Activated naive CD8-positive, alpha-beta T cell treated with anti-CD3 and anti-CD28 coated beads, Interleukin-2, amount 10 ng/mL, durations not matched to agents 7 days and 5 days (primary cell): Measurements from ENCODE around the gene AMH. TPM values are rescaled to one million over a fixed set of nuclear protein-coding genes. Genes with fewer than 3 reads are reported as not detected.

Experiments used
- ATAC-seq: fragments of 150-1000 bp; cut with Tn5 transposase; one replicate; pipeline ENCODE4 v1.10.0; 2021; ENCODE audit warnings: low read depth, moderate library complexity
- POLR2A ChIA-PET: fragments of 350-600 bp; sonication (Branson Sonifier 250); formaldehyde crosslinking; loops from one replicate; lab custom pipeline; 2021; ENCODE audit warnings: antibody characterized with exemption; lab: Charles Lee
- DNase-seq: peaks from one replicate; pipeline ENCODE4 v3.0.0; 2021
- H3K27ac Mint-ChIP-seq: one replicate; pipeline ENCODE4 v1.8.0; 2022; ENCODE audit warnings: mild to moderate bottlenecking, mixed read lengths
- H3K27me3 Mint-ChIP-seq: one replicate; pipeline ENCODE4 v1.8.0; 2022; ENCODE audit warnings: mild to moderate bottlenecking, moderate library complexity, mixed read lengths
- H3K36me3 Mint-ChIP-seq: one replicate; pipeline ENCODE4 v1.8.0; 2021; ENCODE audit warnings: mild to moderate bottlenecking, mixed read lengths
- H3K4me1 Mint-ChIP-seq: one replicate; pipeline ENCODE4 v1.8.0; 2021; ENCODE audit warnings: mixed read lengths
- H3K4me3 Mint-ChIP-seq: one replicate; pipeline ENCODE4 v1.8.0; 2022; ENCODE audit warnings: mild to moderate bottlenecking, moderate library complexity, mixed read lengths
- H3K9me3 Mint-ChIP-seq: one replicate; pipeline ENCODE4 v1.8.0; 2021; ENCODE audit warnings: mixed read lengths
- total RNA-seq, 2 experiments: library from RNA; stranded (reverse); gene quantifications; one replicate each; pipeline ENCODE4 v1.2.3, GENCODE V29; 2021

AMH gene
- total RNA-seq, 2 experiments from 2014 or later = 9.7 to 10.4 TPM

- H3K4me1 Mint-ChIP-seq = peaks cover 37% of the 10 kb centered on the region
- POLR2A ChIA-PET = interaction anchor here (1.1 kb wide), 1 partner anchor 29 kb away, joined by 3 read pairs; no protein-coding TSS in a partner anchor
- H3K4me3 Mint-ChIP-seq = no peak overlapping the region
- H3K9me3 Mint-ChIP-seq = no peaks in the 10 kb centered on the region
- peaks cover 27% of the 10 kb centered on the region for H3K36me3 Mint-ChIP-seq
- no peak for DNase-seq
- no peaks in the 10 kb centered on the region for H3K27me3 Mint-ChIP-seq
- ATAC-seq = no peak
- H3K27ac Mint-ChIP-seq = no peak overlapping the region
Observed at GRCh38 chr19:2242092-2242537, 7.0 kb upstream of the AMH start.

- Mint-ChIP-seq H3K36me3 (peaks cover 25% of the 10 kb centered on the region), H3K27me3 (no peaks in the 10 kb centered on the region), H3K4me1 (peaks cover 31% of the 10 kb centered on the region), H3K9me3 (no peaks in the 10 kb centered on the region), H3K27ac (no peak overlapping the region), H3K4me3 (no peak overlapping the region)
- no peak for DNase-seq
- POLR2A ChIA-PET = no interaction called here
- ATAC-seq = no peak
Observed at GRCh38 chr19:2242816-2243215, 6.3 kb upstream of the AMH start.

- no peak overlapping the region for H3K27ac Mint-ChIP-seq
- POLR2A ChIA-PET = interaction anchor here (0.7 to 1.8 kb wide), 2 partner anchors 15 to 84 kb away, joined by 3 read pairs; no protein-coding TSS in a partner anchor
- peaks cover 24% of the 10 kb centered on the region for H3K4me1 Mint-ChIP-seq
- H3K36me3 Mint-ChIP-seq = peaks cover 18% of the 10 kb centered on the region
- no peak for ATAC-seq
- no peaks in the 10 kb centered on the region for H3K9me3 Mint-ChIP-seq
- DNase-seq = no peak
- H3K27me3 Mint-ChIP-seq = no peaks in the 10 kb centered on the region
- no peak overlapping the region for H3K4me3 Mint-ChIP-seq
Observed at GRCh38 chr19:2243274-2244124, 5.6 kb upstream of the AMH start.

GRCh38 chr19:2244125-2244411, 5.1 kb upstream of the AMH start:
- H3K4me1 Mint-ChIP-seq = peaks cover 21% of the 10 kb centered on the region
- no peak for ATAC-seq
- POLR2A ChIA-PET = interaction anchor here (1.8 kb wide), 1 partner anchor 84 kb away, joined by 3 read pairs; no protein-coding TSS in a partner anchor
- no peak overlapping the region for H3K4me3 Mint-ChIP-seq
- no peaks in the 10 kb centered on the region for H3K9me3 Mint-ChIP-seq
- no peaks in the 10 kb centered on the region for H3K27me3 Mint-ChIP-seq
- H3K36me3 Mint-ChIP-seq = peaks cover 18% of the 10 kb centered on the region
- no peak for DNase-seq
- H3K27ac Mint-ChIP-seq = no peak overlapping the region

GRCh38 chr19:2244486-2244885, 4.6 kb upstream of the AMH start:
- Mint-ChIP-seq H3K4me3 (no peak overlapping the region), H3K27ac (no peak overlapping the region), H3K9me3 (no peaks in the 10 kb centered on the region), H3K4me1 (peaks cover 19% of the 10 kb centered on the region), H3K27me3 (no peaks in the 10 kb centered on the region), H3K36me3 (peaks cover 16% of the 10 kb centered on the region)
- DNase-seq = no peak
- ATAC-seq = no peak
- POLR2A ChIA-PET = interaction anchor here (1.8 kb wide), 1 partner anchor 83 kb away, joined by 3 read pairs; no protein-coding TSS in a partner anchor

- H3K27me3 Mint-ChIP-seq = peaks cover 2% of the 10 kb centered on the region
- ATAC-seq (no peak), DNase-seq (no peak)
- H3K4me1 Mint-ChIP-seq = peaks cover 14% of the 10 kb centered on the region
- no peak overlapping the region for H3K27ac Mint-ChIP-seq
- POLR2A ChIA-PET = no interaction called here
- no peaks in the 10 kb centered on the region for H3K9me3 Mint-ChIP-seq
- no peak overlapping the region for H3K4me3 Mint-ChIP-seq
- peaks cover 12% of the 10 kb centered on the region for H3K36me3 Mint-ChIP-seq
Observed at GRCh38 chr19:2245273-2245672, 3.9 kb upstream of the AMH start.

GRCh38 chr19:2246014-2246620, 3.0 kb upstream of the AMH start:
- no peak overlapping the region for H3K27ac Mint-ChIP-seq
- peaks cover 7% of the 10 kb centered on the region for H3K4me1 Mint-ChIP-seq
- H3K36me3 Mint-ChIP-seq = peaks cover 8% of the 10 kb centered on the region
- POLR2A ChIA-PET = no interaction called here
- ATAC-seq = no peak
- no peak for DNase-seq
- H3K4me3 Mint-ChIP-seq = no peak overlapping the region
- H3K27me3 Mint-ChIP-seq = peaks cover 2% of the 10 kb centered on the region
- no peaks in the 10 kb centered on the region for H3K9me3 Mint-ChIP-seq

- Mint-ChIP-seq H3K27me3 (peaks cover 5% of the 10 kb centered on the region), H3K4me3 (no peak overlapping the region), H3K27ac (no peak overlapping the region), H3K9me3 (no peaks in the 10 kb centered on the region), H3K4me1 (peaks cover 1% of the 10 kb centered on the region), H3K36me3 (peaks cover 8% of the 10 kb centered on the region)
- POLR2A ChIA-PET = no interaction called here
- DNase-seq (no peak), ATAC-seq (no peak)
Observed at GRCh38 chr19:2246801-2247361, 2.2 kb upstream of the AMH start.

GRCh38 chr19:2247433-2248101, 1.6 kb upstream of the AMH start:
- no peak for DNase-seq
- Mint-ChIP-seq H3K9me3 (no peaks in the 10 kb centered on the region), H3K36me3 (peaks cover 6% of the 10 kb centered on the region), H3K27me3 (peaks cover 11% of the 10 kb centered on the region), H3K4me3 (no peak overlapping the region), H3K27ac (no peak overlapping the region), H3K4me1 (peaks cover 1% of the 10 kb centered on the region)
- no peak for ATAC-seq
- POLR2A ChIA-PET = no interaction called here

- Mint-ChIP-seq H3K36me3 (peaks cover 6% of the 10 kb centered on the region), H3K27me3 (peaks cover 16% of the 10 kb centered on the region), H3K4me3 (no peak overlapping the region), H3K4me1 (no peaks in the 10 kb centered on the region), H3K27ac (no peak overlapping the region), H3K9me3 (no peaks in the 10 kb centered on the region)
- no peak for DNase-seq
- no peak for ATAC-seq
- POLR2A ChIA-PET = interaction anchor here (0.6 kb wide), 1 partner anchor 14 kb away, joined by 4 read pairs; no protein-coding TSS in a partner anchor
Observed at GRCh38 chr19:2248136-2249009, 750 bp upstream of the AMH start.

GRCh38 chr19:2249880-2250765, 1.0 kb downstream of the AMH start:
- Mint-ChIP-seq H3K9me3 (no peaks in the 10 kb centered on the region), H3K4me1 (peaks cover 1% of the 10 kb centered on the region), H3K36me3 (peaks cover 3% of the 10 kb centered on the region), H3K27ac (no peak overlapping the region), H3K4me3 (no peak overlapping the region), H3K27me3 (peaks cover 22% of the 10 kb centered on the region)
- POLR2A ChIA-PET = interaction anchor here (0.9 to 2.1 kb wide), 5 partner anchors 9 to 23 kb away, joined by 3 to 16 read pairs (median 5); no protein-coding TSS in a partner anchor
- ATAC-seq (no peak), DNase-seq (no peak)

GRCh38 chr19:2250766-2251105, 1.6 kb downstream of the AMH start:
- peaks cover 22% of the 10 kb centered on the region for H3K27me3 Mint-ChIP-seq
- H3K4me3 Mint-ChIP-seq = no peak overlapping the region
- H3K4me1 Mint-ChIP-seq = peaks cover 1% of the 10 kb centered on the region
- no peak overlapping the region for H3K27ac Mint-ChIP-seq
- POLR2A ChIA-PET = interaction anchor here (1.6 to 2.1 kb wide), 3 partner anchors 8 to 19 kb away, joined by 5 to 16 read pairs (median 7); no protein-coding TSS in a partner anchor
- ATAC-seq (no peak), DNase-seq (no peak)
- no peaks in the 10 kb centered on the region for H3K9me3 Mint-ChIP-seq
- H3K36me3 Mint-ChIP-seq = peaks cover 2% of the 10 kb centered on the region
